Measurements from ENCODE around the gene DYNC2I2. TPM values are rescaled to one million over a fixed set of nuclear protein-coding genes. Genes with fewer than 3 reads are reported as not detected.
"Not testable (repeated sequence)": the region's sequence is repeated elsewhere in the genome, so short reads cannot be mapped to it uniquely, and the experiment has no call there.

The DYNC2I2 gene
- total RNA-seq, 1 experiment from 2014 or later: 225 TPM

DNA sequence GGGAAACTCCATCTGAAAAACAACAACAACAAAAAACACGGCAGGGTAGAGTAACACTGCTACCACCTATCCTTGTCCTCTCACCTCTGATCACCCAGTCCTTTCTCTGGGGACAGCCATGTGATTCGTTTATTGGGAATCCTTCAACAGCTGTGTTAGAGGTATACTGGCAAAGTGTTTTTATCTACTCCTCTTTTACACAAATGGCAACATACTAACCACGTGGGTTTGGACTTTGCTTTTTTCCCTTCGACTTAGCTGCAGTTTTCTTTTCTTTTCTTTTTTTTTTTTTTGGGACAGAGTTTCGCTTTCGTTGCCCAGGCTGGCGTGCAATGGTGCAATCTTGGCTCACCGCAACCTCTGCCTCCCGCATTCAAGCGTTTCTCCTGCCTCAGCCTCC lies 21.1 kb upstream of the DYNC2I2 start:
- Histone ChIP-seq H3K27me3 (ENCODE audit: insufficient read depth, low read depth) (no peaks in the 10 kb centered on the region), H3F3A (ENCODE audit: insufficient read depth, low read depth) (peaks cover 11% of the 10 kb centered on the region), H3K4me2 (no peak overlapping the region), H3K79me2 (ENCODE audit: low read depth) (peaks cover 23% of the 10 kb centered on the region), H3K9me3 (ENCODE audit: insufficient read depth, low read depth) (no peaks in the 10 kb centered on the region), H2AFZ (no peak overlapping the region), H4K20me1 (ENCODE audit: insufficient read depth) (no peaks in the 10 kb centered on the region), H3K4me3 (no peak overlapping the region), H3K9me2 (ENCODE audit: insufficient read depth) (no peaks in the 10 kb centered on the region), H3K36me3 (ENCODE audit: low read depth) (no peaks in the 10 kb centered on the region), H3K4me1 (replicated peaks; ENCODE audit: insufficient read depth) (peaks cover 6% of the 10 kb centered on the region; the same call in 1 of the 2 replicates), H3K27ac (no peak overlapping the region)
- TF ChIP-seq CTCF (conservative IDR thresholded peaks at IDR 0.05): no peak
- TF ChIP-seq EZH2 (IDR thresholded peaks at IDR 0.05; ENCODE audit: low read depth): no peak
- intact Hi-C loops (cut with micrococcal nuclease; ENCODE audit: unreplicated experiment): no loop called here
- CTCF ChIA-PET: no interaction called here
- POLR2A ChIA-PET (ENCODE audit: unreplicated experiment): no interaction called here
- DNase-seq: no peak
- BruUV-seq (replicated peaks): no TSS peak

DNA sequence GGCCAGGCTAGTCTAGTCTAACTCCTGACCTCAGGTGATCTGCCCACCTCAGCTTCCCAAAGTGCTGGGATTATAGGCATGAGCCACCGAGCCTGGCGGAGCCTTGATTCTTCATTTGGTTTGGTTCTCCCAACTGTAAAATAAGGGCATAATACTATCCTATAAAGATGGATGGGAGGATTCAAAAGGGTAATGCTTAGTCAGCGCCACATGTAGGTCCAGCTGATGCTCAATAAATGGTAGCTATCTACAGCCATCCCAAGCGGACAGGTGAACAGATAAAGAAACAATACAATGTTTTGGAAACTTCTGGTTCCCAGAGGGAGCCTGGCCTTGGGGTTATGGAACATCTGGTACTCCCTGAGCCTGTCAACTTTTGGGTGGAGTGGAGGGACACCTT lies 18.7 kb upstream of the DYNC2I2 start:
- H3K79me2 ChIP-seq (ENCODE audit: low read depth): 0 out of 2 replicates have a peak, but pooled peaks cover 4% of the 10 kb centered on the region
- H3K27me3 ChIP-seq (ENCODE audit: insufficient read depth, low read depth): no peaks in the 10 kb centered on the region
- ChIA-PET CTCF (no interaction called here), POLR2A (ENCODE audit: unreplicated experiment) (interaction anchor here (0.6 kb wide), 2 partner anchors 14 to 154 kb away, joined by 3 to 6 read pairs; partner anchors contain the start of gene SPOUT1)
- H4K20me1 ChIP-seq (ENCODE audit: insufficient read depth): no peaks in the 10 kb centered on the region
- H3K4me3 ChIP-seq: no peak overlapping the region
- no peaks in the 10 kb centered on the region for H3K9me2 ChIP-seq (ENCODE audit: insufficient read depth)
- H3F3A ChIP-seq (ENCODE audit: insufficient read depth, low read depth): no peaks in the 10 kb centered on the region; the same call in 1 of the 2 replicates
- no peaks in the 10 kb centered on the region for H3K36me3 ChIP-seq (ENCODE audit: low read depth)
- H2AFZ ChIP-seq: no peak overlapping the region
- no peak for DNase-seq
- intact Hi-C loops (cut with micrococcal nuclease; ENCODE audit: unreplicated experiment): no loop called here
- BruUV-seq (replicated peaks): no TSS peak
- TF ChIP-seq EZH2 (IDR thresholded peaks at IDR 0.05; ENCODE audit: low read depth) (no peak), CTCF (conservative IDR thresholded peaks at IDR 0.05) (no peak)
- H3K4me2 ChIP-seq: no peak overlapping the region
- H3K27ac ChIP-seq: no peak overlapping the region
- no peaks in the 10 kb centered on the region for H3K9me3 ChIP-seq (ENCODE audit: insufficient read depth, low read depth)
- no peaks in the 10 kb centered on the region for H3K4me1 ChIP-seq (replicated peaks; ENCODE audit: insufficient read depth)

DNA sequence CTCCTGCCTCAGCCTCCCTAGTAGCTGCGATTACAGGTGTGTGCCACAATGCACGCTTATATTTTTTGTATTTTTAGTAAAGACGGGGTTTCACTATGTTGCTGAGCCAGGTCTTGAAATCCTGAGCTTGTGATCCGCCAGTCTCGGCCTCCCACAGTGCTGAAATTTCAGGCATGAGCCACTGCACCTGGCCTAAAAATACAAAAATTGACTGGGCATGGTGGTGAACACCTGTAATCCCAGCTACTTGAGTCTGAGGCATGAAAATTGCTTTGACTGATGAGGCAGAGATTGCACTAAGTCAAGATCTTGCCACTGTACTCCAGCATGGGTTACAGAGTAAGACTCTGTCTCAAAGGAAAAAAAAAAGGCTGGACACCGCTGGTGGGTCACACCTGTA lies 13.1 kb upstream of the DYNC2I2 start:
- CTCF ChIA-PET: no interaction called here
- Histone ChIP-seq H2AFZ (no peak overlapping the region), H3K27me3 (ENCODE audit: insufficient read depth, low read depth) (no peaks in the 10 kb centered on the region), H3K4me3 (no peak overlapping the region), H3K27ac (no peak overlapping the region), H3K9me3 (ENCODE audit: insufficient read depth, low read depth) (no peaks in the 10 kb centered on the region), H3F3A (ENCODE audit: insufficient read depth, low read depth) (peaks cover 19% of the 10 kb centered on the region), H3K4me1 (replicated peaks; ENCODE audit: insufficient read depth) (peaks cover 11% of the 10 kb centered on the region), H3K4me2 (no peak overlapping the region), H3K36me3 (ENCODE audit: low read depth) (no peaks in the 10 kb centered on the region), H3K79me2 (ENCODE audit: low read depth) (no peaks in the 10 kb centered on the region), H3K9me2 (ENCODE audit: insufficient read depth) (no peaks in the 10 kb centered on the region), H4K20me1 (ENCODE audit: insufficient read depth) (no peaks in the 10 kb centered on the region)
- no peak for DNase-seq
- POLR2A ChIA-PET (ENCODE audit: unreplicated experiment): interaction anchor here (0.7 kb wide), 1 partner anchor 15 kb away, joined by 11 read pairs; no protein-coding TSS in a partner anchor
- intact Hi-C loops (cut with micrococcal nuclease; ENCODE audit: unreplicated experiment): no loop called here
- no TSS peak for BruUV-seq (replicated peaks)
- TF ChIP-seq EZH2 (IDR thresholded peaks at IDR 0.05; ENCODE audit: low read depth): no peak
- TF ChIP-seq CTCF (conservative IDR thresholded peaks at IDR 0.05): no peak

- intact Hi-C loops (cut with micrococcal nuclease; ENCODE audit: unreplicated experiment): loop anchor here (1.0 kb wide), 1 partner anchor 17 kb away; no protein-coding TSS in a partner anchor
- Histone ChIP-seq H3K4me2 (peak overlapping the region; percentile 25; the same call in 1 of the 2 replicates), H3K4me1 (replicated peaks; ENCODE audit: insufficient read depth) (peaks cover 11% of the 10 kb centered on the region), H3F3A (ENCODE audit: insufficient read depth, low read depth) (peaks cover 36% of the 10 kb centered on the region), H3K27ac (peak overlapping the region; percentile 27)
- H3K4me3 ChIP-seq; H3K9me3 ChIP-seq (ENCODE audit: insufficient read depth, low read depth); H4K20me1 ChIP-seq (ENCODE audit: insufficient read depth); H3K36me3 ChIP-seq (ENCODE audit: low read depth); H2AFZ ChIP-seq; H3K27me3 ChIP-seq (ENCODE audit: insufficient read depth, low read depth); H3K79me2 ChIP-seq (ENCODE audit: low read depth); H3K9me2 ChIP-seq (ENCODE audit: insufficient read depth); BruUV-seq (replicated peaks): not testable (repeated sequence)
- CTCF ChIA-PET: interaction anchor here (0.7 kb wide), 1 partner anchor 333 kb away, joined by 5 read pairs; no protein-coding TSS in a partner anchor
- DNase-seq: peak; percentile 52 to 67
- POLR2A ChIA-PET (ENCODE audit: unreplicated experiment): interaction anchor here (0.6 kb wide), 2 partner anchors 61 to 327 kb away, joined by 4 to 7 read pairs; no protein-coding TSS in a partner anchor
These were observed 9.9 kb upstream of the DYNC2I2 start for GRCh38 chr9:128666481-128666941.
